Measurements from ENCODE around the gene MSTN. TPM values are rescaled to one million over a fixed set of nuclear protein-coding genes. Genes with fewer than 3 reads are reported as not detected.

Gene MSTN
- total RNA-seq, 1 experiment from 2014 or later, result 0.09 TPM

GRCh38 chr2:190052307-190052706, 10.2 kb downstream of the MSTN start:
- Mint-ChIP-seq H3K27me3 (ENCODE audit: insufficient read depth, unreplicated experiment) (no peaks in the 10 kb centered on the region), H3K9me3 (ENCODE audit: unreplicated experiment) (no peaks in the 10 kb centered on the region), H3K36me3 (ENCODE audit: insufficient read depth, unreplicated experiment) (no peaks in the 10 kb centered on the region), H3K4me3 (ENCODE audit: unreplicated experiment) (no peak overlapping the region), H3K4me1 (ENCODE audit: insufficient read depth, unreplicated experiment) (peaks cover 6% of the 10 kb centered on the region), H3K27ac (ENCODE audit: low read depth, unreplicated experiment) (peak overlapping the region; percentile 84)
- BruUV-seq (replicated peaks), result no TSS peak
- intact Hi-C loops (cut with micrococcal nuclease), result no loop called here
- no peak for TF ChIP-seq CTCF (IDR thresholded peaks at IDR 0.05; ENCODE audit: unreplicated experiment)
- peak; percentile 68 for DNase-seq (ENCODE audit: unreplicated experiment)
- CTCF ChIA-PET, result interaction anchor here (0.7 to 1.3 kb wide), 3 partner anchors 26 to 75 kb away, joined by 4 to 6 read pairs (median 5); no protein-coding TSS in a partner anchor
- POLR2A ChIA-PET, result interaction anchor here (0.7 kb wide), 1 partner anchor 56 kb away, joined by 3 read pairs; no protein-coding TSS in a partner anchor

- Mint-ChIP-seq H3K4me1 (ENCODE audit: insufficient read depth, unreplicated experiment) (peaks cover 6% of the 10 kb centered on the region), H3K36me3 (ENCODE audit: insufficient read depth, unreplicated experiment) (no peaks in the 10 kb centered on the region), H3K27me3 (ENCODE audit: insufficient read depth, unreplicated experiment) (no peaks in the 10 kb centered on the region), H3K4me3 (ENCODE audit: unreplicated experiment) (no peak overlapping the region), H3K9me3 (ENCODE audit: unreplicated experiment) (no peaks in the 10 kb centered on the region), H3K27ac (ENCODE audit: low read depth, unreplicated experiment) (no peak overlapping the region)
- TF ChIP-seq CTCF (IDR thresholded peaks at IDR 0.05; ENCODE audit: unreplicated experiment), result no peak
- ChIA-PET CTCF (interaction anchor here (0.6 to 1.3 kb wide), 3 partner anchors 22 to 249 kb away, joined by 3 to 6 read pairs (median 4); no protein-coding TSS in a partner anchor), POLR2A (no interaction called here)
- BruUV-seq (replicated peaks), result no TSS peak
- no peak for DNase-seq (ENCODE audit: unreplicated experiment)
- intact Hi-C loops (cut with micrococcal nuclease), result no loop called here
Observed at GRCh38 chr2:190051223-190051622, 11.3 kb downstream of the MSTN start.

- no peaks in the 10 kb centered on the region for H3K9me3 Mint-ChIP-seq (ENCODE audit: unreplicated experiment)
- CTCF ChIA-PET, result interaction anchor here (0.6 to 0.8 kb wide), 3 partner anchors 21 to 287 kb away, joined by 3 to 4 read pairs (median 3); partner anchors contain the start of gene HIBCH
- no peak overlapping the region for H3K27ac Mint-ChIP-seq (ENCODE audit: low read depth, unreplicated experiment)
- BruUV-seq (replicated peaks), result no TSS peak
- intact Hi-C loops (cut with micrococcal nuclease), result no loop called here
- no peak for TF ChIP-seq CTCF (IDR thresholded peaks at IDR 0.05; ENCODE audit: unreplicated experiment)
- DNase-seq (ENCODE audit: unreplicated experiment), result no peak
- no peak overlapping the region for H3K4me3 Mint-ChIP-seq (ENCODE audit: unreplicated experiment)
- POLR2A ChIA-PET, result interaction anchor here (0.8 kb wide), 1 partner anchor 266 kb away, joined by 3 read pairs; the partner anchor contains the start of genes ORMDL1 and PMS1
- no peaks in the 10 kb centered on the region for H3K36me3 Mint-ChIP-seq (ENCODE audit: insufficient read depth, unreplicated experiment)
- H3K4me1 Mint-ChIP-seq (ENCODE audit: insufficient read depth, unreplicated experiment), result peaks cover 6% of the 10 kb centered on the region
- no peaks in the 10 kb centered on the region for H3K27me3 Mint-ChIP-seq (ENCODE audit: insufficient read depth, unreplicated experiment)
Observed at GRCh38 chr2:190050001-190050400, 12.5 kb downstream of the MSTN start.

GRCh38 chr2:190044866-190045265, 17.7 kb downstream of the MSTN start:
- ChIA-PET CTCF (interaction anchor here (0.7 kb wide), 1 partner anchor 19 kb away, joined by 3 read pairs; no protein-coding TSS in a partner anchor), POLR2A (interaction anchor here (0.8 kb wide), 1 partner anchor 20 kb away, joined by 3 read pairs; no protein-coding TSS in a partner anchor)
- BruUV-seq (replicated peaks), result no TSS peak
- H3K9me3 Mint-ChIP-seq (ENCODE audit: unreplicated experiment), result no peaks in the 10 kb centered on the region
- H3K27me3 Mint-ChIP-seq (ENCODE audit: insufficient read depth, unreplicated experiment), result no peaks in the 10 kb centered on the region
- TF ChIP-seq CTCF (IDR thresholded peaks at IDR 0.05; ENCODE audit: unreplicated experiment), result no peak
- H3K36me3 Mint-ChIP-seq (ENCODE audit: insufficient read depth, unreplicated experiment), result no peaks in the 10 kb centered on the region
- intact Hi-C loops (cut with micrococcal nuclease), result no loop called here
- no peak overlapping the region for H3K27ac Mint-ChIP-seq (ENCODE audit: low read depth, unreplicated experiment)
- H3K4me1 Mint-ChIP-seq (ENCODE audit: insufficient read depth, unreplicated experiment), result peaks cover 11% of the 10 kb centered on the region
- H3K4me3 Mint-ChIP-seq (ENCODE audit: unreplicated experiment), result no peak overlapping the region
- no peak for DNase-seq (ENCODE audit: unreplicated experiment)
